Measurements from ENCODE around the gene HDDC2. TPM values are rescaled to one million over a fixed set of nuclear protein-coding genes. Genes with fewer than 3 reads are reported as not detected.

HDDC2 gene
- total and polyA plus RNA-seq, 2 of the 8 experiments (the other 6 are each of a cell fraction or from before 2014, with no cell fraction given), result 89.3 to 129 TPM

DNA sequence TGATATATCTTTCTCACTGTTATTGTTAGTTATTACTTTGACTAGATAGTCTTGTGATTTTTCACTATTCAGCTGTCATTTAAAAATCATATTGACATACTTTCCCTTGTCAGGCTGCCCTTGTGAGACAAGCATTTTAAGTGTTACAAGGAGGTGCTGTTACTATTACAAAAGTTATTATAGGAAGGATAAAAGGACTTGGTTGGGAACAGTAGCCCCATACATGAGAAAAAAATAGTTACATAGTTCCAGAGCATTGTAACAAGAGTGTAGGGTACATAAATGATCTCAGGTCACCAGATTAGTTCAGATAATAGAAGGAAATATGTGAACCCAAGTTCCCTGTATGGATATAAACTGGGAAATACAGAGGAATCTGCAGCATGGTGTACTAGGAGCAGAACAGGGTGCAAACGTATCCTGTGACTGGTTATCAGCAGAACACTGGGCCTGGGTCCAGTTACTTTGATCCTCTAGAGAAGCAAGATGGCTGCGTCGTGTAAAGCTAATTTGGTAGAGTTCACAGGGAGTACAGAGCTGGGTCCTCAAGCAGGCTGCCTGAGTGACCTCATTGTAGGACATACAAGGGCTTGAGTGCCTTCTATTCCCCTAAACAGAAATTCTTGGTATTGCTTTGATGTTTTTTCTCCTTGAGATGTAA is 38.5 kb upstream of the HDDC2 start:
- Histone ChIP-seq H4K20me1 (replicated peaks in 1 of 2; ENCODE audit: control insufficient read depth in 1 of 2, insufficient read depth in 2 of 2, low read length in 2 of 2) (no peaks in the 10 kb centered on the region), H4K91ac (replicated peaks; ENCODE audit: insufficient read length, low read length) (no peak overlapping the region), H3K56ac (replicated peaks; ENCODE audit: insufficient read length, low read depth, low read length) (no peak overlapping the region), H3K18ac (ENCODE audit: extremely low read depth, low read length) (no peak overlapping the region), H3K14ac (ENCODE audit: insufficient read length) (no peak overlapping the region), H2AK5ac (ENCODE audit: low read depth, low read length) (no peak overlapping the region), H3K79me2 (ENCODE audit: control insufficient read depth in 1 of 2, insufficient read depth in 2 of 2, low read length in 2 of 2) (no peaks in the 10 kb centered on the region), H3K23me2 (ENCODE audit: low read depth, low read length) (no peaks in the 10 kb centered on the region; the same call in 1 of the 2 replicates), H3K36me3 (ENCODE audit: control insufficient read depth in 2 of 4, insufficient read depth in 4 of 4, low read length in 3 of 4) (no peaks in the 10 kb centered on the region), H2BK120ac (replicated peaks; ENCODE audit: low read depth, low read length) (no peak overlapping the region), H2BK15ac (ENCODE audit: low read length) (no peak overlapping the region), H4K8ac (ENCODE audit: extremely low read depth, insufficient read depth, low read length) (no peak overlapping the region), H3K9ac (replicated peaks in 1 of 4; ENCODE audit: extremely low read depth in 1 of 4, low read depth in 3 of 4, low read length in 3 of 4) (no peak overlapping the region), H3K4me3 (ENCODE audit: extremely low read depth in 1 of 4, insufficient read depth in 2 of 4, low read depth in 3 of 4, low read length in 4 of 4) (no peak overlapping the region), H3K27ac (ENCODE audit: low read depth, low read length) (no peak overlapping the region), H3K79me1 (ENCODE audit: low read depth, low read length) (no peaks in the 10 kb centered on the region), H4K5ac (ENCODE audit: insufficient read length, low read depth, low read length) (no peak overlapping the region), H2BK12ac (ENCODE audit: low read depth, low read length) (no peak overlapping the region), H3K9me3 (ENCODE audit: insufficient read depth in 2 of 2, low read depth in 1 of 2, low read length in 1 of 2) (no peaks in the 10 kb centered on the region), H3K27me3 (replicated peaks in 1 of 4; ENCODE audit: control insufficient read depth in 3 of 4, extremely low read depth in 1 of 4, insufficient read depth in 3 of 4, low read length in 3 of 4) (no peaks in the 10 kb centered on the region), H2BK5ac (ENCODE audit: low read depth, low read length) (no peak overlapping the region), H3K4me2 (ENCODE audit: insufficient read depth in 1 of 2, low read depth in 2 of 2, low read length in 2 of 2) (no peak overlapping the region), H3K23ac (ENCODE audit: insufficient read length) (no peak overlapping the region), H2BK20ac (ENCODE audit: low read length) (no peak overlapping the region), H3K4me1 (replicated peaks in 1 of 4; ENCODE audit: control insufficient read depth in 3 of 4, insufficient read depth in 4 of 4, low read length in 3 of 4) (no peaks in the 10 kb centered on the region), H2AFZ (ENCODE audit: low read length) (no peak overlapping the region), H3K4ac (replicated peaks; ENCODE audit: insufficient read length, low read depth, low read length) (no peak overlapping the region)
- WGBS, 2 experiments (ENCODE audit: extremely low coverage in 1 of 2, insufficient coverage in 1 of 2, insufficient read length in 1 of 2, insufficient replicate concordance in 2 of 2, low coverage in 1 of 2, low lambda C conversion rate in 2 of 2, missing lambda C conversion rate in 1 of 2), result 87% methylated on average over 3 of the region's 3 CpGs; no CpG with 5 or more reads in 1 of the 2 experiments
- POLR2A ChIA-PET (ENCODE audit: partially characterized antibody), result interaction anchor here (1.0 kb wide), 1 partner anchor 11 kb away, joined by 3 read pairs; no protein-coding TSS in a partner anchor
- FAIRE-seq (no peak), DNase-seq (ENCODE audit: low read depth in 1 of 2, low spot score in 2 of 2) (no peak)
- no peak for TF ChIP-seq SIN3A (conservative IDR thresholded peaks at IDR 0.05 in 1 of 2, IDR thresholded peaks at IDR 0.05 in 1 of 2; ENCODE audit: low read depth in 1 of 2, low read length in 2 of 2)
- TF ChIP-seq CBX5 (IDR thresholded peaks at IDR 0.05; ENCODE audit: low read depth, low read length), result no peak
- TF ChIP-seq, protein P1, sequence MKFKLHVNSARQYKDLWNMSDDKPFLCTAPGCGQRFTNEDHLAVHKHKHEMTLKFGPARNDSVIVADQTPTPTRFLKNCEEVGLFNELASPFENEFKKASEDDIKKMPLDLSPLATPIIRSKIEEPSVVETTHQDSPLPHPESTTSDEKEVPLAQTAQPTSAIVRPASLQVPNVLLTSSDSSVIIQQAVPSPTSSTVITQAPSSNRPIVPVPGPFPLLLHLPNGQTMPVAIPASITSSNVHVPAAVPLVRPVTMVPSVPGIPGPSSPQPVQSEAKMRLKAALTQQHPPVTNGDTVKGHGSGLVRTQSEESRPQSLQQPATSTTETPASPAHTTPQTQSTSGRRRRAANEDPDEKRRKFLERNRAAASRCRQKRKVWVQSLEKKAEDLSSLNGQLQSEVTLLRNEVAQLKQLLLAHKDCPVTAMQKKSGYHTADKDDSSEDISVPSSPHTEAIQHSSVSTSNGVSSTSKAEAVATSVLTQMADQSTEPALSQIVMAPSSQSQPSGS (IDR thresholded peaks at IDR 0.05; ENCODE audit: low read length), result no peak
- no peak for TF ChIP-seq SP2 (IDR thresholded peaks at IDR 0.05; ENCODE audit: low read length)
- CTCF ChIA-PET (ENCODE audit: partially characterized antibody), result interaction anchor here (1.1 to 1.4 kb wide), 2 partner anchors 26 to 416 kb away, joined by 4 read pairs; no protein-coding TSS in a partner anchor

Measured in H1 (cell line).